ENCODE data around the gene TECTA. TPM values are rescaled to one million over a fixed set of nuclear protein-coding genes. Genes with fewer than 3 reads are reported as not detected.
"Not testable (repeated sequence)": the region's sequence is repeated elsewhere in the genome, so short reads cannot be mapped to it uniquely, and the experiment has no call there.

Gene TECTA
- total RNA-seq, 2 donors from 2014 or later: under 0.01 to 5.9 TPM

DNA sequence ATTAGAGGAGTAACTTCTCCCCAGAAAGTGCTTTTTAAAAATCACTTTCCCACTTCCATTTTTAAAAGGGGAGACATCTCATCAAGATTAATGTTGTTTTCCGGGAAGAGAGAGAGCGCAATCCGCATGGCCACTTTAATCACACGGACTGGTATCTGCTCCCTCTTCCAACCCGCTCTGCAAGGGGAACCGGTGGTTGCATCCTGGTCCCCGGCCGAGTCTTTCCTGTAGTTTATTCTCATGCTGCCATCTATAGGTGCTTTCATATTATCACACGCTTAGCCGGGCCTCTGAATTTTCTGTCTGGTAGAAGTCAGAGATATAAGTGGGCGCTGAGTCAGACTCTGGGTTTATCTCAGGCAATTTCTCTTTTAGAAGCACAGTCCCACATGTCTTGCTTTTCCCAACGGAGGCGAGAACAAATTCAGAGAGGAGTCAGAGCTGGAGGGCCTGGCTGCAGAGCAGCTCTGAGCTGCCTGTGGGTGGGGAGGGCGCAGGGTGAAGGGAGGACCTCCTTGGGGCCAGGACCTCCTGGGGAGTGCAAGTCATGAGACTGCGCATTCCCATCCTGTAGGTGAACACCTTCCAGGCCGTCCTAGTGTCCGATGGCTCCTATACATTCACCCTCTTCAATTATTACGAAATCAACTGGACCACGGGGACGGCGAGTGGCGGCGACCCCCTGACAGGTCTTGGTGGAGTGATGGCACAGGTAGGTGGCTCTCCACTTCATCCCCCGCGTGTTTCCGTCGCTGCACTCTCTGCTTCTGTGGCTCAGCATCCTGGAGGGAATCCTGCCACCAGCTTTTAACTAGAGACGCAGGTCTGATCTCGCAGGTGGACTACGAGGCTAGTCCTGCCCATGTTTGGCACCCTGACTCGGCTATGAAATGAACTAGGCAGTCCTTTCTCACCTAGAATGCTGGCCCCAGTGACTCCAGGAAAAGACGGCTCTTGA is 11.7 kb downstream of the TECTA start:
- Histone ChIP-seq H3K36me3 (replicated peaks in 1 of 2; ENCODE audit: insufficient read depth in 1 of 2, low read depth in 2 of 2) (no peaks in the 10 kb centered on the region), H3K4me3 (no peak overlapping the region), H3K27ac (no peak overlapping the region), H3K27me3 (no peaks in the 10 kb centered on the region), H3K4me1 (no peaks in the 10 kb centered on the region), H3K9me3 (no peaks in the 10 kb centered on the region)
- peak; percentile 46 to 70 (median 64) for DNase-seq
- 36 to 42% methylated on average over 28 to 32 of the region's 32 CpGs for WGBS, 2 donors
- intact Hi-C loops (cut with DNase I): no loop called here
- TF ChIP-seq POLR2A (IDR thresholded peaks at IDR 0.05): no peak
- TF ChIP-seq, protein P1, sequence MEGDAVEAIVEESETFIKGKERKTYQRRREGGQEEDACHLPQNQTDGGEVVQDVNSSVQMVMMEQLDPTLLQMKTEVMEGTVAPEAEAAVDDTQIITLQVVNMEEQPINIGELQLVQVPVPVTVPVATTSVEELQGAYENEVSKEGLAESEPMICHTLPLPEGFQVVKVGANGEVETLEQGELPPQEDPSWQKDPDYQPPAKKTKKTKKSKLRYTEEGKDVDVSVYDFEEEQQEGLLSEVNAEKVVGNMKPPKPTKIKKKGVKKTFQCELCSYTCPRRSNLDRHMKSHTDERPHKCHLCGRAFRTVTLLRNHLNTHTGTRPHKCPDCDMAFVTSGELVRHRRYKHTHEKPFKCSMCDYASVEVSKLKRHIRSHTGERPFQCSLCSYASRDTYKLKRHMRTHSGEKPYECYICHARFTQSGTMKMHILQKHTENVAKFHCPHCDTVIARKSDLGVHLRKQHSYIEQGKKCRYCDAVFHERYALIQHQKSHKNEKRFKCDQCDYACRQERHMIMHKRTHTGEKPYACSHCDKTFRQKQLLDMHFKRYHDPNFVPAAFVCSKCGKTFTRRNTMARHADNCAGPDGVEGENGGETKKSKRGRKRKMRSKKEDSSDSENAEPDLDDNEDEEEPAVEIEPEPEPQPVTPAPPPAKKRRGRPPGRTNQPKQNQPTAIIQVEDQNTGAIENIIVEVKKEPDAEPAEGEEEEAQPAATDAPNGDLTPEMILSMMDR (IDR thresholded peaks at IDR 0.05): peak; percentile 35 to 74 (median 61)
- peak; percentile 76 for ATAC-seq

- Histone ChIP-seq H3K4me3 (no peak overlapping the region), H3K36me3 (replicated peaks in 1 of 2; ENCODE audit: insufficient read depth in 1 of 2, low read depth in 2 of 2) (no peaks in the 10 kb centered on the region), H3K27me3 (no peaks in the 10 kb centered on the region), H3K4me1 (no peaks in the 10 kb centered on the region), H3K9me3 (no peaks in the 10 kb centered on the region), H3K27ac (no peak overlapping the region)
- DNase-seq (no peak), ATAC-seq (no peak)
- intact Hi-C loops (cut with DNase I): no loop called here
- 72 to 77% methylated on average over 9 of the region's 9 CpGs for WGBS, 2 donors
- no peak for TF ChIP-seq POLR2A (IDR thresholded peaks at IDR 0.05)
- TF ChIP-seq, protein P1 (IDR thresholded peaks at IDR 0.05): no peak
Measured at GRCh38 chr11:121113611-121114010, 12.6 kb downstream of the TECTA start.

DNA sequence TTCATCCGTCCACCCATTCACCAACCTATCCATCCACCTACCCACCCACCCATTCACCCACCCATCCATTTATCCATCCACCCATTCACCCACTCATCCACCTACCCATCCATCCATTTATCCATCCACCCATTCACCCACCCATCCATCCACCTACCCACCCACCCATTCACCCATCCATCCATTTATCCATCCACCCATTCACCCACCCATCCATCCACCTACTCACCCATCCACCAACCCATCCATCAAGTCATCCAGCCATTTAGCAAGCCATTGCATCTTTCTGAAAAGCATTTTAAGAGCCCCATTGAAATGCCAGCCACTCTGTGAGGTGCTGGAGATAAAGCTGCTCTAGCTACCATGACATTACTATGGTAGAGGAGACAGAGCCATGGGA is 14.0 kb downstream of the TECTA start:
- intact Hi-C loops (cut with DNase I); ATAC-seq; H3K4me1 ChIP-seq; H3K36me3 ChIP-seq (replicated peaks in 1 of 2; ENCODE audit: insufficient read depth in 1 of 2, low read depth in 2 of 2); H3K4me3 ChIP-seq; DNase-seq; H3K9me3 ChIP-seq; H3K27ac ChIP-seq; H3K27me3 ChIP-seq: not testable (repeated sequence)
- WGBS, 2 donors: 60 to 92% methylated on average over 1 of the region's 1 CpG

- DNase-seq (no peak), ATAC-seq (no peak)
- H3K4me3 ChIP-seq: no peak overlapping the region
- TF ChIP-seq, protein P1 (IDR thresholded peaks at IDR 0.05): no peak
- TF ChIP-seq POLR2A (IDR thresholded peaks at IDR 0.05): no peak
- intact Hi-C loops (cut with DNase I): no loop called here
- H3K4me1 ChIP-seq: no peaks in the 10 kb centered on the region
- WGBS, 2 donors: 61 to 67% methylated on average over 6 of the region's 6 CpGs
- H3K27me3 ChIP-seq: no peaks in the 10 kb centered on the region
- H3K36me3 ChIP-seq (replicated peaks in 1 of 2; ENCODE audit: insufficient read depth in 1 of 2, low read depth in 2 of 2): no peaks in the 10 kb centered on the region
- H3K9me3 ChIP-seq: peaks cover 0 to 13% (median 0%) of the 10 kb centered on the region in 3 donors
- no peak overlapping the region for H3K27ac ChIP-seq
Measured at GRCh38 chr11:121117788-121118187, 16.7 kb downstream of the TECTA start.

DNA sequence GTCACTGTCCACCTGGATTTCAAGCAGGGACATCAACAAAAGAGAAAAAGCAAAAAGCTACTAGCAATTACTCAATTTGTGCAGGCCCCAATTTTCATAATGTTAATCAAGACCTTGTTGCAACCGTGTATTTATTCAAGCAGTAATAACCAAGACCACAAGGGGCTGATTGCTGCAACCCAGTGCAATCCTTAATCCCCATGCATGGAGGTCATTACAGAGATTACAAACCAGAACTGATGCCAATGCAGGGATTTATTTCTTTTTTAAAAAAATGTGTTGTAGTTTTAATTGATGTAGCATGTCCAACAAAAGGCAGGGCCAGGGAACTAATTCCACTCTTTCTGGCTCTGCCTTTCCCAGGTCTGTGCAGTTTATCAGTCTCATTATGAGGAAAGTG is 18.4 kb downstream of the TECTA start:
- intact Hi-C loops (cut with DNase I): no loop called here
- Histone ChIP-seq H3K27ac (no peak overlapping the region), H3K27me3 (no peaks in the 10 kb centered on the region), H3K9me3 (peaks cover 0 to 13% (median 0%) of the 10 kb centered on the region in 3 donors), H3K4me3 (no peak overlapping the region), H3K4me1 (no peaks in the 10 kb centered on the region), H3K36me3 (replicated peaks in 1 of 2; ENCODE audit: insufficient read depth in 1 of 2, low read depth in 2 of 2) (no peaks in the 10 kb centered on the region)
- ATAC-seq (no peak), DNase-seq (no peak)
- TF ChIP-seq, protein P1 (IDR thresholded peaks at IDR 0.05): no peak
- TF ChIP-seq POLR2A (IDR thresholded peaks at IDR 0.05): no peak
- WGBS, 2 donors: 57 to 75% methylated on average over 1 of the region's 1 CpG
